Tibial nerve (tissue), 4 donors: ENCODE data around the gene PSKH1.

Experiments
- CTCF ChIP-seq, 5 experiments: fragments of 200-600 bp in 3 of 5; fragments of 450-650 bp in 2 of 5; sonication (generic) in 3 of 5; IDR thresholded peaks; one replicate each; pipeline ENCODE4 v1.5.1; 2016 to 2019; ENCODE audit warnings: antibody characterized with exemption in 5 of 5, mild to moderate bottlenecking in 3 of 5, moderate library complexity in 2 of 5
- EP300 ChIP-seq, 2 donors: sonication (generic); formaldehyde crosslinking; IDR thresholded peaks; one replicate each; pipeline ENCODE4 v1.6.1; 2017; ENCODE audit warnings: antibody characterized with exemption in 2 of 2, mild to moderate bottlenecking in 1 of 2
- POLR2A ChIP-seq, 2 donors: fragments of 450-650 bp; IDR thresholded peaks; one replicate each; pipeline ENCODE4 v1.6.1; 2017; ENCODE audit warnings: antibody characterized with exemption in 2 of 2, mild to moderate bottlenecking in 2 of 2, moderate library complexity in 2 of 2

- TF ChIP-seq POLR2A (IDR thresholded peaks at IDR 0.05) (no peak), CTCF (IDR thresholded peaks at IDR 0.05) (no peak), EP300 (IDR thresholded peaks at IDR 0.05) (no peak)
Measured at GRCh38 chr16:67971111-67971510, 78.1 kb downstream of the PSKH1 start.
